Parathyroid adenoma (tissue), 2 donors: ENCODE results near the gene CUTA.
A peak's percentile ranks its signal among the peaks of the same experiment; 100 is the strongest.
"Not testable (repeated sequence)": the region's sequence is repeated elsewhere in the genome, so short reads cannot be mapped to it uniquely, and the experiment has no call there.

ENCODE experiments used
- H2AFZ ChIP-seq: fragments of 300-600 bp; sonication (generic); one replicate; pipeline ENCODE4 v1.7.0; 2017; ENCODE audit warnings: antibody characterized with exemption, mild to moderate bottlenecking
- H3K27ac ChIP-seq: fragments of 300-600 bp; sonication (generic); one replicate; pipeline ENCODE4 v1.7.0; 2017
- H3K27me3 ChIP-seq: fragments of 300-600 bp; sonication (generic); one replicate; pipeline ENCODE4 v1.7.0; 2017; ENCODE audit warnings: low read length; ENCODE audit not compliant: control insufficient read depth, insufficient read depth
- H3K36me3 ChIP-seq: fragments of 300-600 bp; sonication (generic); one replicate; pipeline ENCODE4 v1.7.0; 2017; ENCODE audit warnings: low read length; ENCODE audit not compliant: control insufficient read depth, insufficient read depth
- H3K4me1 ChIP-seq: fragments of 300-600 bp; sonication (generic); one replicate; pipeline ENCODE4 v1.7.0; 2017; ENCODE audit warnings: control low read depth
- H3K4me2 ChIP-seq: fragments of 300-600 bp; sonication (generic); one replicate; pipeline ENCODE4 v1.7.0; 2017; ENCODE audit warnings: low read length
- H3K4me3 ChIP-seq: fragments of 300-600 bp; sonication (generic); one replicate; pipeline ENCODE4 v1.7.0; 2017; ENCODE audit warnings: low read depth, low read length
- H3K79me2 ChIP-seq: fragments of 300-600 bp; sonication (generic); one replicate; pipeline ENCODE4 v1.7.0; 2017; ENCODE audit warnings: control low read depth
- H3K9ac ChIP-seq: fragments of 300-600 bp; sonication (generic); one replicate; pipeline ENCODE4 v1.7.0; 2017; ENCODE audit warnings: mild to moderate bottlenecking
- H3K9me3 ChIP-seq: fragments of 300-600 bp; sonication (generic); one replicate; pipeline ENCODE4 v1.7.0; 2017; ENCODE audit warnings: low read length; ENCODE audit not compliant: control insufficient read depth
- TF ChIP-seq, protein P1 (sequence below): fragments of 300-600 bp; sonication (generic); IDR thresholded peaks from one replicate; pipeline ENCODE4 v1.7.0; 2017; ENCODE audit warnings: antibody characterized with exemption, mild to moderate bottlenecking
- donor health status: primary hyperparathyroidism.

Gene CUTA

DNA sequence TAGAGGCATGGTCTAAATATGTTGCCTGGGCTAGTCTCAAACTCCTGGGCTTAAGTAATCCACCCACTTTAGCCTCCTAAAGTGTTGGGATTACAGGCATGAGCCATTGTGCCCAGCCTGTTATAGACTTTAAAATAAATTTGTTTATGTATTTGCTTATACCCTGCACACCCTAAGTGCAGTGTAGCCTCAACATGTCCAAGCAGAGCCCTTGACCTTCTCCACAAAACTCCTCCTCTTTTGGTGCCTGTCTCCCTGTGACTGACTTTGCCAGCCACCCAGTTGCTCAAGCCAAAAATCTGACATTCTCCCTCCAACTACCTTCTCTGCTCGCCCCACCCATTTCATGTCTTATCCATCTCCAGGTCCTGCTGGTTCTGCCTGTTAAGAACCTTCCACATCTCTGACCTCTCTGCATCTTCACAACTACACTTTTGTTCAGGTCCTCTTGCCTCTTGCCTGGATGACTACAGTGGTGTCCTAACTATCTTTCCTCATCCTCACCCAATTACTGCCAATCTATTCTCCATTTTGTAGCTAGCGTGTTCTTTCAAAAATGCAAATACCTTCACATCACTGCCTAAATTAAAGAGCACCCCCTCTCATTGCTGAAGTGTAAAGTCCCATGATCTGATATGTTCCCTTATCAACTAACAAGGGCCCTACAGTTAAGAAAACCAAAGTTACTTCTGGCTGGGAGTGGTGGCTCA lies 37.5 kb downstream of the CUTA start:
- Histone ChIP-seq H3K27ac (no peak overlapping the region), H3K9me3 (no peaks in the 10 kb centered on the region), H3K4me1 (peaks cover 7% of the 10 kb centered on the region), H3K79me2 (no peaks in the 10 kb centered on the region), H3K9ac (no peak overlapping the region), H2AFZ (peak overlapping the region; percentile 8), H3K4me3 (no peak overlapping the region), H3K36me3 (no peaks in the 10 kb centered on the region), H3K27me3 (no peaks in the 10 kb centered on the region), H3K4me2 (no peak overlapping the region)
- TF ChIP-seq, protein P1, sequence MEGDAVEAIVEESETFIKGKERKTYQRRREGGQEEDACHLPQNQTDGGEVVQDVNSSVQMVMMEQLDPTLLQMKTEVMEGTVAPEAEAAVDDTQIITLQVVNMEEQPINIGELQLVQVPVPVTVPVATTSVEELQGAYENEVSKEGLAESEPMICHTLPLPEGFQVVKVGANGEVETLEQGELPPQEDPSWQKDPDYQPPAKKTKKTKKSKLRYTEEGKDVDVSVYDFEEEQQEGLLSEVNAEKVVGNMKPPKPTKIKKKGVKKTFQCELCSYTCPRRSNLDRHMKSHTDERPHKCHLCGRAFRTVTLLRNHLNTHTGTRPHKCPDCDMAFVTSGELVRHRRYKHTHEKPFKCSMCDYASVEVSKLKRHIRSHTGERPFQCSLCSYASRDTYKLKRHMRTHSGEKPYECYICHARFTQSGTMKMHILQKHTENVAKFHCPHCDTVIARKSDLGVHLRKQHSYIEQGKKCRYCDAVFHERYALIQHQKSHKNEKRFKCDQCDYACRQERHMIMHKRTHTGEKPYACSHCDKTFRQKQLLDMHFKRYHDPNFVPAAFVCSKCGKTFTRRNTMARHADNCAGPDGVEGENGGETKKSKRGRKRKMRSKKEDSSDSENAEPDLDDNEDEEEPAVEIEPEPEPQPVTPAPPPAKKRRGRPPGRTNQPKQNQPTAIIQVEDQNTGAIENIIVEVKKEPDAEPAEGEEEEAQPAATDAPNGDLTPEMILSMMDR, result no peak

DNA sequence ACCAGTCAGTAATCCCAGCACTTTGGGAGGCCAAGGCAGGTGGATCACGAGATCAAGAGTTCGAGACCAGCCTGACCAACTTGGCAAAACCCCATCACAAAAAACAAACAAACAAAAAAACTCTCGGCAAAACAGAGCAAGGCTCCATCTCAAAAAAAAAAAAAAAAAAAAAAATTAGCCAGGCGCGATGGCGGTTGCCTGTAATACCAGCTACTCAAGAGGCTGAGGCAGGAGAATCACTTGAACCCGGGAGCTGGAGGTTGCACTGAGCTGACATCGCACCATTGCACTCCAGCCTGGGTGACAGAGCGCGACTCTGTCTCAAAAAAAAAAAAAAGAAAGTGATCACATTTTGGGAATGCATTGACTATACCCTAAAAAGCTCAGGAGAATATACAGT lies 38.7 kb downstream of the CUTA start:
- H3K9me3 ChIP-seq, H3K4me2 ChIP-seq, H3K27ac ChIP-seq, H3K79me2 ChIP-seq, H2AFZ ChIP-seq, H3K27me3 ChIP-seq, H3K36me3 ChIP-seq, H3K9ac ChIP-seq, H3K4me3 ChIP-seq: not testable (repeated sequence)
- H3K4me1 ChIP-seq, result peaks cover 17% of the 10 kb centered on the region

DNA sequence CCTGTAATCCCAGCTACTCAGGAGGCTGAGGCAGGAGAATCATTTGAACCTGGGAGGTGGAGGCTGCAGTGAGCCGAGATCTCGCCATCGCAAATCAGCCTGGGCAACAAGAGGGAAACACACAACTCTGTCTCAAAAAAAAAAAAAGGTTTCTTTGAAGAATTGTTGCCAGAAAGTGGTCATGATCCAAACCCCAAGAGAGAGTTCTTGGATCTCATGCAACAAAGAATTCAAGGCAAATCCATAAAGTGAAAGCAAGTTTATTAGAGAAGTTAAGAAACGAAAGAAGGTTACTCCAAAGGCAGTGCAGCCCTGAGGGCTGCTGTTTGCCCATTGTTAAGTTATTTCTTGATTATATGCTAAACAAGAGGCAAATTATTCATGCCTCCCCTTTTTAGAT lies 40.7 kb downstream of the CUTA start:
- TF ChIP-seq, protein P1, result no peak
- Histone ChIP-seq H3K4me3 (no peak overlapping the region), H3K9me3 (no peaks in the 10 kb centered on the region), H3K27me3 (no peaks in the 10 kb centered on the region), H2AFZ (peak overlapping the region; percentile 28), H3K79me2 (no peaks in the 10 kb centered on the region), H3K36me3 (no peaks in the 10 kb centered on the region), H3K4me1 (peaks cover 29% of the 10 kb centered on the region), H3K4me2 (no peak overlapping the region), H3K27ac (no peak overlapping the region), H3K9ac (no peak overlapping the region)

DNA sequence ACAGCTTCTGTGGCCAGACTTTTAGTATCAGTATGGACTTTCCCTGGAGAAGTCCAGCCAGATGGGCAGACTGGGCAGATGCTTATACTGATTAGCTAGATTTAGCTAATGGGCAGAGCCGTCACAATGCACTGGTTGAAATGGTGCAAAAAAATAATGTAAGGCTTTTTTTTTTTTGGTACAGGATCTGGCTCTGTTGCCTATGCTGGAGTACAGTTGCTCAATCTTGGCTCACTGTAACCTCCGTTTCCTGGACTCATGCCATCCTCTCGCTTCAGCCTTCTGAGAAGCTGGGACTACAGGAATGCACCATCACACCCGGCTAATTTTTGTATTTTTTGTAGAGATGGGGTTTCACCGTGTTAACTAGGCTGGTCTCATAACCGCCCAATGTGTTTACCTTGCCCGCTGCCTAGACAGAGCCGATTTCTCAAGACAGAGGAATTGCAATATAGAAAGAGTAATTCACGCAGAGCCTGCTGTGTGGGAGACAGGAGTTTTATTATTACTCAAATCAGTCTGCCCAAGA lies 42.7 kb downstream of the CUTA start:
- H3K4me2 ChIP-seq, result peak overlapping the region; percentile 41
- TF ChIP-seq, protein P1, result no peak
- H3K9me3 ChIP-seq, result no peaks in the 10 kb centered on the region
- H3K27me3 ChIP-seq, result no peaks in the 10 kb centered on the region
- peaks cover 29% of the 10 kb centered on the region for H3K4me1 ChIP-seq
- peak overlapping the region; percentile 76 for H3K27ac ChIP-seq
- no peaks in the 10 kb centered on the region for H3K36me3 ChIP-seq
- peak overlapping the region; percentile 18 for H3K4me3 ChIP-seq
- H3K9ac ChIP-seq, result no peak overlapping the region
- no peaks in the 10 kb centered on the region for H3K79me2 ChIP-seq
- peak overlapping the region; percentile 50 for H2AFZ ChIP-seq

DNA sequence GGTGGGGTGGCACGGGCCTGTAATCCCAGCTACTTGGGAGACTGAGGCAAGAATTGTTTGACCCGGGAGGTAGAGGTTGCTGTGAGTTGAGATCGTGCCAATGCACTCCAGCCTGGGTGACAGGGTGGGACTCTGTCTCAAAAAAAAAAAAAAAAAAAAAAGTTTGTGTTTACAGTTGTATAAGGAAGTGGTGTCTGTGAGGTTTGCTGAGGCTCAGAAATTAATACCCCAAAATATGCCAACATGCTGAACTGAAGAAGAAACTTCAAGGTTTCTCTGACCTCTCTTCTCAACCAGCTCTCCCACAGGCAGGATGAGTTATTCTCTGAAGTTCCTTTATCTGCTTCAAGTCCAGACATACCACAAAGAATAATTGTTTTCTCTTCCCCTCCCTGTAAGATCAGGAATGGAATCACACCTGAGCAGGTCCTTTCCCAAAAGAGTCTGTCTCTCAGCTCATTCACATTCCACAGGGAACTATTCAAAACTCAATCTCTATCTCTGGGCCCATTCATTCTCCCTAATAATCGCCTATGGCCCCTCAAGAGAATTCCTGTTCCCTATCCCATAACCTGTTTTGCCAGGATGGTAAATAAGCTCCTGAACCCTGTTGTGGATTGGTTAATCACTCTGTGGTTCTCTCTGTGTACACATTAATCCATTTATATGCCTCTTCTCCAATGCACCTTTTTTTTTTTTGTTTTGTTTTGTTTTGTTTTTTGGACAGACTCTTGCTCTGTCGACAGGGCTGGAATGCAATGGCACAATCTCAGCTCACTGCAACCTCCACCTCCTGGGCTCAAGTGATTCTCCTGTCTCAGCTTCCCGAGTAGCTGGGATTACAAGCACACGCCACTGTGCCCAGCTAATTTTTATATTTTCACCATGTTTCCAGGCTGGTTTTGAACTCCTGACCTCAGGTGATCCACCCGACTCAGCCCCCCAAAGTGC lies 43.7 kb downstream of the CUTA start:
- no peaks in the 10 kb centered on the region for H3K79me2 ChIP-seq
- H2AFZ ChIP-seq, result peak overlapping the region; percentile 50
- H3K9ac ChIP-seq, result no peak overlapping the region
- no peaks in the 10 kb centered on the region for H3K9me3 ChIP-seq
- H3K4me2 ChIP-seq, result peak overlapping the region; percentile 41
- TF ChIP-seq, protein P1, result no peak
- peaks cover 29% of the 10 kb centered on the region for H3K4me1 ChIP-seq
- H3K36me3 ChIP-seq, result no peaks in the 10 kb centered on the region
- no peaks in the 10 kb centered on the region for H3K27me3 ChIP-seq
- H3K27ac ChIP-seq, result peak overlapping the region; percentile 76
- peak overlapping the region; percentile 18 for H3K4me3 ChIP-seq
